HG02588 (cell line): ENCODE data around the gene GPATCH4.
"Not testable (repeated sequence)": the region's sequence is repeated elsewhere in the genome, so short reads cannot be mapped to it uniquely, and the experiment has no call there.

Experiments used
- ATAC-seq: cut with Tn5 transposase; IDR thresholded peaks from one replicate; pipeline ENCODE4 v1.9.1; 2021; ENCODE audit warnings: mild to moderate bottlenecking, moderate library complexity; ENCODE audit not compliant: unreplicated experiment

The GPATCH4 gene

DNA sequence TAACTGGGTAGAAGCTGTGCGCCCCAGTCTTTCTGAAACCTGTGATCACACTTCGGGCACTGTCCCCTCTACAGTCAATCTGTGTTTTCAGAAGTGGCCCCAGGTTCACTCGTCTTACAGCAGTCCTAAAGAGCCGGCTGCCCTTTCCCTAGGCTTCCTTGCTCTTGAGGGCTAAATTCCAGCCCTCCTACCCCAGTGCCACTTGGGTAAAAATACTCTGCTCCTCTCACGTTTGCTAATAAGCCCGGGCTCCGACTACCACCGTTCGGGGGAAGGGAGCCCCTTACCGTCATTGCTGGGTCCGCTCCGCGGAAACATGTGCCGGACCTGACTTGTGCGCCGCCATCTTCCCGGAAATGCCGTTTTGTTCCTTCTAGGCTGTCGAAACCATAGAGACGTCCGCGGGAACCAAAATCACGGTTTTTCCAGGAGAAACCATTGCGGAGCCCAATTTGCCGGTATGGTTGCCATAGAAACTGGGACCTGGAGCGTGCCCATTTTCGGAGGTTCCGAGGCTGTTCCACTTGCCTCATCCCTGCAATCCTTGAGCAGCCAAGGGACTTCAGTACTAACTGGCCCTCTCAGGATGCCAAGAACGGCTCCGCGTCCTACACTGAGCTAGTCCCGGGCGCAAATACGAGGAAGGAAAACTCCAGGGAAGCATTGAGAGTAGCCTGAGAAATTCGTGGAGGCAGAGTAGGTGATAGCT, at the start of gene GPATCH4:
Gene GPATCH4 (minus strand): TSS at position 358 of the 709 bp plus-strand sequence.
- no peak for ATAC-seq

- no peak for ATAC-seq
These were observed 47.7 kb upstream of the GPATCH4 start for GRCh38 chr1:156648951-156649350.

- no peak for ATAC-seq
These were observed 47.2 kb upstream of the GPATCH4 start for GRCh38 chr1:156648496-156648895.

- ATAC-seq, result no peak
These were observed 46.1 kb upstream of the GPATCH4 start for GRCh38 chr1:156647351-156647750.

- ATAC-seq, result no peak
These were observed 45.5 kb upstream of the GPATCH4 start for GRCh38 chr1:156646738-156647211.

GRCh38 chr1:156645666-156646065, 44.4 kb upstream of the GPATCH4 start:
- ATAC-seq, result no peak

DNA sequence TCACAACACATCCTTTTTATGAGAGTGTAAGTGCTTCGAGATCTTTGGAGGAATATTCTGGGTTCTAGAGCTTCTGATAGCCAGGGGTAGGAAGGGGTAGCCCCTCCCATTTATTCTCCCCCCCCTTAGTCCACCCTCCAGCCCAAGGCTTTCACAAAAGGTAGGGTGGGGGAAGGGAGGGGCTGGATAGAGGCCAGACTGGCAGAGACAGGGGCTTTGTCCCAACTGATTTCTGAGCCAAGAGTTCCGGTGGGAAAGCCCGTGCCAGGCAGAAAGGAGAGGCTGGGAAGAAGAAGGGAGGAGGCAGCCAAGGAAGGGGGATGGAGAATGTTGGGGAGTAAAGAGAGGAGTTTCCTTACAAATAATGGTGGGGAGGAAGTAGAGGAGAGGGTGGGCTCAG, 43.8 kb upstream of the GPATCH4 start:
- ATAC-seq, result no peak

GRCh38 chr1:156644640-156645039, 43.4 kb upstream of the GPATCH4 start:
- no peak for ATAC-seq

DNA sequence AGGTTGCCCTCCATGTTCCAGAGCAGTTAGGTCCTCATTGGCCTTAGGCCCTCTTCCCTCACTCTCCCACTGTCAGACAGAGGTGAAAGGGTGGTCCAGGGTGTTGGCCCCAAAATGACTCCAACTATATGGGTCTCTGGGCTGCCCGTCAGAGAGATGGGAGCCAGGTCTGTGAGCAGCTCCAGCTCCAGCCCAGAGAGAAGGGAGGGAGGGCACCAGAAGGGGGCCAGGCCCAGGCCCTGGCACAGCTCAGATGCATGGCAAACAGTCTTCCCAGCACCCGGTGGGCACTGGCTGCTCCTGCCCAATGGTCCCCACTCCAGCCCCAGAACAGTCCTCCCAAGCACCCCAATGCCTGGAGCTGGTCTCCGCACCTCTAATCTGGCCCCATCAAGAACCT, 42.9 kb upstream of the GPATCH4 start:
- ATAC-seq, result no peak

DNA sequence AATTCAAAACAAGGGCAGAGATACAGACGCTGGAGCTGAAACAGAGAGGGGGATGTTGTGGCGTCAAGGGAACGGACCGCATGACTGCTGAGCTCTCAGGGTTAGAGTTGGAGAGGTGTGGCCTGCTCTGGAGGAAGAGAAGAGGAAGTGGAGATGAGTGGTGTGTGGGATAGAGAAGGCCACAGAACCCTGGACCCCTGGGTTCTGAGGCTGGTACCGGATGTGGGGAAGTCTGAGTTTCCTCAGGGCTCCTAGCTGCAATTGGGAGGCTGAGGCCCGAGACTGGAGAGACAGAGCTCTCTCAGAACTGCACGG, 42.5 kb upstream of the GPATCH4 start:
- no peak for ATAC-seq

DNA sequence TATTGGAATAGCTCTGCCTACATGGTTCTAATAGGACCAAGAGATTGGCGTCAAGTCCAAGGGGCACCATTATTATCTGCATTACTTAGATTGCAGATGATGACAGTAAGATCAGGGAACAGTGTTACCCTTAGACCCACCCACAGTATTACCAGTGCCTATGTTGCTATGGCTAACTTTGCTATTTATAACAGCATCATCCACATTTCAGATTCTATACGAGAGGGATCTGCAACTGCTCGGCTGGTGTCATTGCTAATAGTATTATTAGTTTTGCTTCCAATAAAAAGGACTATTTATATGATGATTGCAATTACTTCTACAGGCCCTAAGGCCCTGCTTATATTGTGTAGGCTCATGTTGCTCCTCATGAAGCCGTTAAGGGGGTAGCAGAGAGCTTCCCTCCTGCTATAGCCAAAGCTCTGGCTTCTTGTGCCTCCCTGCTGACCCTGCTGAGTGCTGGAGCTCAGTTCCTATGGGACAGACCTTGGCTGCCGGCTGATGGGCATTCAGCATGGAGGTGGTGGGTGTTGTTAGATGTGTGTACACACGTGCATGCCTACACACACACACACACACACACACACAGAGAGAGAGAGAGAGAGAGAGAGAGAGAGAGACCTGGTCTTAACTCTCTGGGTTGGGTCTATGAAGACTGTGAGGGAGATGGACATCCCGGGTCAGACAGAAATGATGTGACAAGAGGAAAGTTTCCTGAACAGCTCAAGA, 41.9 kb upstream of the GPATCH4 start:
- no peak for ATAC-seq

DNA sequence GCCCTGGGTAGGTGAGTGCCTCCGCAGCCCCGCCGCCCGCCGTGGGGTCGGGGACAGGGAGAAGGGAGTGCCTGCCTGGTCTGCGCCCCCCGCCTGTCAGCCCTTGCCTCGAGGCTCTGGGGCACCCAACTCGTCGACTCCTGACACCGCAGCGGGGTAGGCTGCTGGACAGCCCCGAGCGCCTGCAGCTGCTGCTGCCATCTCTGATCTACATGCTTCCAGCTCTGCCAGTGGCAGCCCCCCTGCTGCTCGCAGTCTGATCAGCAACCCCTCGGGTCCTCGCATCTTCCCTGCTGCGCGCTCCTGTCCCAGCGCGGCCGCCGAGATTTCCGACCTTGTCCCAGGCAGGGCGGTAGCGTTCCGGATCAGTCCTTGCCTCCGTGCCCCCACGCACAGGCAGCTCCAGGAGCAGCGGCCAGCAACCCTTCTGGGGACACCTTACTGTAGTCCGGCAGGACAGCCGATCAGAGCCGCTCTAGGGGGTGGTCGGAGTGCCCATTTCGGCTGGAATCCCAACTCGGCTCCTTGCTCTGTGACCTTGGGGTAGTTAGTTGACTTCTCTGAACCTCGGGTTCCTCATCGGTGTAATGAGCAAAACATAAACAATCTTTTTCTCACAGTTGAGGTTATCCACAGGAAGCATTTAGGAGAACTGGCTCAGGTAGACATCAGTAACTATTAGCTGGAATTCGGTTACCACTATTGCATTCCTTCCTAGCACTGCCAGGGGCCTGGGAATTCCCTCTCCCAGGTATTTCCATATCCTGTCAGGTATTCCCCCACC, 41.2 kb upstream of the GPATCH4 start:
- ATAC-seq, result no peak

GRCh38 chr1:156641761-156642264, 40.5 kb upstream of the GPATCH4 start, which contains the start of gene BCAN:
BCAN (plus strand) TSS chr1:156642117; CDS start chr1:156646055, 3,938 bp downstream.
- no peak for ATAC-seq

GRCh38 chr1:156640842-156641706, 39.8 kb upstream of the GPATCH4 start:
- ATAC-seq, result no peak

GRCh38 chr1:156639601-156640101, 38.4 kb upstream of the GPATCH4 start:
- no peak for ATAC-seq

GRCh38 chr1:156638189-156638985, 37.1 kb upstream of the GPATCH4 start:
- no peak for ATAC-seq

DNA sequence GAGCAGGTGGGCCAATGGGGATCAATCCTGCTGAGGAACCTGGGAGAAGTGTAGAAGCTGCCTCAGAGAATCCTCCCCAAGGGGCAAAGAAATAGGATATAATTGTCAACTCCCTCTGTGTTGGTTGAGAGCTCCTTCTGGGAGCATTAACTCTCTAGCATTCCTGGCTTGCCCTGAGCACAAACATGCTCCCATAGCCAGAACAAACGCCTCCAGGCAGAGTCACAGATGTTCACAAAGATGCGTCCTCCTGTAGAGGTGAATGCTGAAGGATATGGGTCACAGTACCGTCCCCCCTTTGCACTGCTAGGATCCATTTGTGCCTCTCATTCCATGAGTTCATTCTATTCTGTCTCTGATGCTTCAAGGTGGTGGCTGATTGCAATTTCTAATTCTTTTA, 31.1 kb upstream of the GPATCH4 start:
- no peak for ATAC-seq

DNA sequence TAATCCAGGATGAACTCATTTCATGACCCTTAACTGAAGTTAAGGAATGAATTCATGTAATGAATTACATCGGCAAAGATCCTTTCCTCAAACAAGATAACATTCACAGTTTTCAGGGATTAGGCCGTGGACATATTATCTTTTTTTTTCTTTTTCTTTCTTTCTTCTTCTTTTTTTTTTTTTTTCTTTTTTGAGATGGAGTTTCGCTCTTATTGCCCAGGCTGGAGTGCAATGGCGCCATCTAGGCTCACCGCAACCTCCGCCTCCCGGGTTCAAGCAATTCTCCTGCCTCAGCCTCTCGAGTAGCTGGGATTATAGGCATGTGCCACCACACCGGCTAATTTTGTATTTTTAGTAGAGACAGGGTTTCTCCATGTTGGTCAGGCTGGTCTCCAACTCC, 29.9 kb upstream of the GPATCH4 start:
- ATAC-seq, result not testable (repeated sequence)

GRCh38 chr1:156629823-156630449, 28.7 kb upstream of the GPATCH4 start:
- ATAC-seq, result no peak
